Endodermal cell (in vitro differentiated cells): ENCODE measurements around the gene TLL1. TPM values are rescaled to one million over a fixed set of nuclear protein-coding genes. Genes with fewer than 3 reads are reported as not detected.

ENCODE experiments used
- DNase-seq: peaks from one replicate; pipeline ENCODE4 v3.0.0-alpha.2; 2017
- H3K27ac ChIP-seq: 2 replicates; pipeline ENCODE4 v1.5.1; 2013; ENCODE audit warnings: mild to moderate bottlenecking, low read depth, low read length, moderate library complexity
- H3K27me3 ChIP-seq: 2 replicates; pipeline ENCODE4 v1.6.1; 2013; ENCODE audit warnings: mild to moderate bottlenecking, low read length, moderate library complexity; ENCODE audit not compliant: insufficient read depth, control insufficient read depth, poor library complexity, severe bottlenecking
- H3K36me3 ChIP-seq: 2 replicates; pipeline ENCODE4 v1.7.0; 2013; ENCODE audit warnings: mild to moderate bottlenecking, low read length, moderate library complexity; ENCODE audit not compliant: control insufficient read depth, insufficient read depth
- H3K4me1 ChIP-seq: one replicate; pipeline ENCODE4 v1.7.0; 2013; ENCODE audit warnings: low read length; ENCODE audit not compliant: control insufficient read depth, insufficient read depth
- H3K4me3 ChIP-seq: 2 replicates; pipeline ENCODE4 v1.5.1; 2013; ENCODE audit warnings: mild to moderate bottlenecking, low read length, moderate library complexity
- H3K9ac ChIP-seq: 2 replicates; pipeline ENCODE4 v1.6.1; 2013; ENCODE audit warnings: mild to moderate bottlenecking, low read length, moderate library complexity; ENCODE audit not compliant: poor library complexity, severe bottlenecking; ENCODE audit errors: extremely low read depth
- H3K9me3 ChIP-seq: 2 replicates; pipeline ENCODE4 v1.6.1; 2013; ENCODE audit warnings: mild to moderate bottlenecking, low read length, moderate library complexity; ENCODE audit not compliant: control insufficient read depth
- H3K27ac Mint-ChIP-seq: 2 replicates; pipeline ENCODE4 v1.8.0; 2020; ENCODE audit warnings: mixed read lengths
- H3K27me3 Mint-ChIP-seq: 2 replicates; pipeline ENCODE4 v1.8.0; 2021; ENCODE audit warnings: mild to moderate bottlenecking, mixed read lengths; ENCODE audit not compliant: insufficient read depth
- H3K36me3 Mint-ChIP-seq: 2 replicates; pipeline ENCODE4 v1.8.0; 2020; ENCODE audit warnings: low read depth, mixed read lengths
- H3K4me1 Mint-ChIP-seq: 2 replicates; pipeline ENCODE4 v1.8.0; 2020; ENCODE audit warnings: mixed read lengths
- H3K4me3 Mint-ChIP-seq: 2 replicates; pipeline ENCODE4 v1.8.0; 2020; ENCODE audit warnings: mild to moderate bottlenecking, moderate library complexity, mixed read lengths
- H3K9me3 Mint-ChIP-seq: 2 replicates; pipeline ENCODE4 v1.8.0; 2020; ENCODE audit warnings: mild to moderate bottlenecking, mixed read lengths
- WGBS, 2 experiments: methylation state at CpG; one replicate each; pipeline versions ENCODE4 v1.1.5 to v1.1.7; 2013; ENCODE audit warnings: missing lambda C conversion rate in 2 of 2, mixed read lengths in 1 of 2; ENCODE audit not compliant: insufficient coverage in 1 of 2, insufficient read length in 1 of 2; 5-methylcytosine and 5-hydroxymethylcytosine counted together
- total RNA-seq, 2 donors: library from RNA; stranded (reverse); fragmentation: NEBNext Ultra II Directional in 1 of 2; extraction: Animal tissue kit (Norgen Biotek cat#: 25700) in 1 of 2; gene quantifications; 2 replicates in 1 of 2; 3 replicates in 1 of 2; pipeline ENCODE4 v1.2.1, GENCODE V29; 2021
- TF ChIP-seq, protein P1 (sequence below): fragments of 200-600 bp; sonication (generic); conservative IDR thresholded peaks from 2 replicates; pipeline ENCODE4 v1.5.0; 2021; ENCODE audit warnings: antibody characterized with exemption, mild to moderate bottlenecking

Gene TLL1
- total RNA-seq, 2 donors from 2014 or later: 0.18 to 3.8 TPM

DNA sequence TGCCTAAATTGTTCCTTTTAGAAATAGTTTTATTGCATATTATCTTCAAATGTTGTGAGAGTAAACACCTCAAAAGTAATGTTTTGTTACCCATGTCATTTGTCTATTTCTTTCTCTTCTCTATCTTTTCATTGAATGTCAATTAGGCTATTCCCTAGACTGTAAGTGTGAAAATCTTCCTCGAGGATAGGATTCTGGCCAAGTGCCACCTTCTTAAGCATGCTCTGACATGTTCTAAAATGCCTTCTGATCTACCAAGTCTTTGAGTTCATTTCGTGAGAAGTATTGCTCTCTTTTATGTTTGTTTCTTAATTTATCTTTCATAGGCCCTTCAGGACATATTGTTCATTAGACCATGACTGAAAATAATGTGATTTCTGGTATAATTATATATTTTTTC lies 44.1 kb upstream of the TLL1 start:
- Histone ChIP-seq H3K4me3 (no peak overlapping the region), H3K27ac (no peak overlapping the region), H3K4me1 (peaks cover 6% of the 10 kb centered on the region), H3K9ac (no peak overlapping the region), H3K36me3 (no peaks in the 10 kb centered on the region), H3K9me3 (peaks cover 4% of the 10 kb centered on the region), H3K27me3 (no peaks in the 10 kb centered on the region)
- H3K27me3 Mint-ChIP-seq: no peaks in the 10 kb centered on the region
- WGBS, 2 experiments: 87% methylated on average over 2 of the region's 2 CpGs; no CpG with 5 or more reads in 1 of the 2 experiments
- TF ChIP-seq, protein P1, sequence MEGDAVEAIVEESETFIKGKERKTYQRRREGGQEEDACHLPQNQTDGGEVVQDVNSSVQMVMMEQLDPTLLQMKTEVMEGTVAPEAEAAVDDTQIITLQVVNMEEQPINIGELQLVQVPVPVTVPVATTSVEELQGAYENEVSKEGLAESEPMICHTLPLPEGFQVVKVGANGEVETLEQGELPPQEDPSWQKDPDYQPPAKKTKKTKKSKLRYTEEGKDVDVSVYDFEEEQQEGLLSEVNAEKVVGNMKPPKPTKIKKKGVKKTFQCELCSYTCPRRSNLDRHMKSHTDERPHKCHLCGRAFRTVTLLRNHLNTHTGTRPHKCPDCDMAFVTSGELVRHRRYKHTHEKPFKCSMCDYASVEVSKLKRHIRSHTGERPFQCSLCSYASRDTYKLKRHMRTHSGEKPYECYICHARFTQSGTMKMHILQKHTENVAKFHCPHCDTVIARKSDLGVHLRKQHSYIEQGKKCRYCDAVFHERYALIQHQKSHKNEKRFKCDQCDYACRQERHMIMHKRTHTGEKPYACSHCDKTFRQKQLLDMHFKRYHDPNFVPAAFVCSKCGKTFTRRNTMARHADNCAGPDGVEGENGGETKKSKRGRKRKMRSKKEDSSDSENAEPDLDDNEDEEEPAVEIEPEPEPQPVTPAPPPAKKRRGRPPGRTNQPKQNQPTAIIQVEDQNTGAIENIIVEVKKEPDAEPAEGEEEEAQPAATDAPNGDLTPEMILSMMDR: no peak
- H3K27ac Mint-ChIP-seq: no peak overlapping the region
- peaks cover 6% of the 10 kb centered on the region for H3K9me3 Mint-ChIP-seq
- DNase-seq: no peak
- H3K4me1 Mint-ChIP-seq: peaks cover 2% of the 10 kb centered on the region
- H3K4me3 Mint-ChIP-seq: no peak overlapping the region
- H3K36me3 Mint-ChIP-seq: no peaks in the 10 kb centered on the region

DNA sequence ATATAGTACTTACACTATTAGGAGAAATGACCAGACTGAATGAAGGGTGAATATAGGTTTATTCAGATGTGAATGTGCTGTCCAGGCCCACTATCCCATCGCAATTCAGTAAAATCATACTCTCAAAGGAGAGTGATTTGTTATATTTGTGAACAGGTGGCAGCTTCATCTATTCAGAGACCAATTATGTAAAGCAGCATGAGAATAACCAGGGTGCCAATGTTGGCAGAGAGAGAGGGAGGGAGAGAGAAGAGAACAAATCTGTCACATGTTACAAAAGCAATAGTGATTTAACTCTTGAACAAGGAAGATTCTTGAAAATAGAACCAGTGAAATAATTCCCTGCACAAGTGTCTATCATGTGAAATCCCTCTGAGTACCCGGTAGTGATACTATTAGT lies 38.9 kb upstream of the TLL1 start:
- no peaks in the 10 kb centered on the region for H3K36me3 ChIP-seq
- H3K27ac Mint-ChIP-seq: no peak overlapping the region
- H3K27me3 ChIP-seq: no peaks in the 10 kb centered on the region
- 100% methylated on average over 2 of the region's 2 CpGs for WGBS, 2 experiments
- H3K36me3 Mint-ChIP-seq: no peaks in the 10 kb centered on the region
- H3K4me3 Mint-ChIP-seq: no peak overlapping the region
- no peaks in the 10 kb centered on the region for H3K9me3 ChIP-seq
- H3K9me3 Mint-ChIP-seq: no peaks in the 10 kb centered on the region
- H3K4me3 ChIP-seq: no peak overlapping the region
- peaks cover 17% of the 10 kb centered on the region for H3K4me1 Mint-ChIP-seq
- TF ChIP-seq, protein P1: no peak
- no peaks in the 10 kb centered on the region for H3K27me3 Mint-ChIP-seq
- no peak overlapping the region for H3K27ac ChIP-seq
- no peak for DNase-seq
- peaks cover 13% of the 10 kb centered on the region for H3K4me1 ChIP-seq
- no peak overlapping the region for H3K9ac ChIP-seq

DNA sequence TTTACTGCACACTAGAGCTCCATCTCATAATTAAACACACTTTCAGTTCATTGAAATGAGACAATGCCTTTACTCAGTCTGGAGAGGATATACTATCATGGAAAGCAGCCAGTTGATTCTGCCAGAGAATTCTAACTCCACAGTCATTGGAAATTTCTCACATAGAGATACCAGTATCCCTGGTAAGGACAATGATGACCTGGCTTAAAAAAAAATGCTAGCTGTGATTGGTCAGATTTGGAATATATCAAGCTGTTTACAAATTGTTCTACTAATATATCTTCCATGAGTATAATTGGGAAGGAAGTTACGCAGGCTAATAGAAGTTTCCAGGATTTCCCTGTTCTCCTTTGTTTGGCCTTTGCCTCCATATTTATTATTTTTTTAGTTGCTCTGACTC lies 34.5 kb upstream of the TLL1 start:
- Histone ChIP-seq H3K36me3 (no peaks in the 10 kb centered on the region), H3K4me1 (peaks cover 10% of the 10 kb centered on the region), H3K4me3 (no peak overlapping the region), H3K9me3 (no peaks in the 10 kb centered on the region), H3K27ac (no peak overlapping the region), H3K27me3 (no peaks in the 10 kb centered on the region), H3K9ac (no peak overlapping the region)
- Mint-ChIP-seq H3K27ac (no peak overlapping the region), H3K36me3 (no peaks in the 10 kb centered on the region), H3K4me3 (no peak overlapping the region), H3K4me1 (peaks cover 35% of the 10 kb centered on the region), H3K27me3 (no peaks in the 10 kb centered on the region), H3K9me3 (no peaks in the 10 kb centered on the region)
- DNase-seq: no peak
- 88% methylated on average over 1 of the region's 1 CpG; no CpG with 5 or more reads in 1 of the 2 experiments for WGBS, 2 experiments
- TF ChIP-seq, protein P1: no peak
